ENCODE measurements around the gene BRPF3.

DNA sequence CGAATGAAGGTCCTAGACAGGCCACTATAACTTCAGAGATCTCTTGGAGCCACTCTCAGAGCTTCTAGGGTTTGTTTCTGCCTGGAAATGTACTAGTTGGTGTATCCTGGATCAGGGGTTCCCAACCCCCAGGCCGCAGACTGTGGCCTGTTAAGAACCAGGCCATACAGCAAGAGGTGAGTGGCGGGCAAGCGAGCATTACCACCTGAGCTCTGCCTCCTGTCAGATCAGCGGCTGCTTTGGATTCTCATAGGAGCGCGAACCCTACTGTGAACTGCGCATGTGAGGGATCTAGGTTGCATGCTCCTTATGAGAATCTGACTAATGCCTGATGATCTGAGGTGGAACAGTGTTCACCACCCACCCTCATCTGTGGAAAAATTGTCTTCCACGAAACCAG, 2.4 kb downstream of the BRPF3 start:
- no peak for TF ChIP-seq EP300 (IDR thresholded peaks at IDR 0.05)
- TF ChIP-seq POLR2AphosphoS5 (IDR thresholded peaks at IDR 0.05): no peak
- TF ChIP-seq POLR2A (IDR thresholded peaks at IDR 0.05; ENCODE audit: low read depth): no peak
